Activated CD4-positive, alpha-beta T cell treated with anti-CD3 and anti-CD28 coated beads for 24 hours (primary cell): ENCODE measurements around the gene GUCA2A.

Experiments used
- DNase-seq, 2 donors: peaks; one replicate each; pipeline ENCODE4 v3.0.0-alpha.2; 2020; ENCODE audit warnings: low read depth in 2 of 2

The GUCA2A gene

DNA sequence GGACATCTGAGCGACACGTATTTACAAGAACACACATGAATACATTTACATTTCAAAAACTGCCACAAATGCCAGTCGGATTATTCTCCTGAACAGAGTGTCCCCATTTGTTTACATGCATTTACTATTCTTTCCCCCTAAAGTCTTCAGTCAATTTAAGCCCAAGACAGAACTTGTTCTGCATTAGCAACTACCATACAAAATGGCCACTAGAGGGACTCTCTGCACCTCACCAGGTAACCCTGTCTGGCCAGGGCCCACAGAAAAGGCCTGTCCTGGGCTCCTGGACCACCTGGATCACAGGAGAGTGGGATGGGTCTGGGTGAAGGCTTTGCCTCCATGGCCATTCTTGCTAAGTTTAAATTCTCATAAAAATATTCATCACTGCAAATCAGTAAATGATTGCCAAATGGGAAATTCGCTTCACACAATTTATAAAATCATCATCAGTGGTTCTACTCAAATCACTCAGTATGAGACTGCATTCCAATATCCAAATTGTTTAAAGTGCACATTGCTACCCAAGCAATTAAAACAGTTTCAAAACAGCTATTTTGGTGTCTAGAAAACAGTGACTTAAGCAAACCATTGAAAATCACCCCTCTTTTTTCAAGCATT lies 12.5 kb upstream of the GUCA2A start:
- no peak for DNase-seq

DNA sequence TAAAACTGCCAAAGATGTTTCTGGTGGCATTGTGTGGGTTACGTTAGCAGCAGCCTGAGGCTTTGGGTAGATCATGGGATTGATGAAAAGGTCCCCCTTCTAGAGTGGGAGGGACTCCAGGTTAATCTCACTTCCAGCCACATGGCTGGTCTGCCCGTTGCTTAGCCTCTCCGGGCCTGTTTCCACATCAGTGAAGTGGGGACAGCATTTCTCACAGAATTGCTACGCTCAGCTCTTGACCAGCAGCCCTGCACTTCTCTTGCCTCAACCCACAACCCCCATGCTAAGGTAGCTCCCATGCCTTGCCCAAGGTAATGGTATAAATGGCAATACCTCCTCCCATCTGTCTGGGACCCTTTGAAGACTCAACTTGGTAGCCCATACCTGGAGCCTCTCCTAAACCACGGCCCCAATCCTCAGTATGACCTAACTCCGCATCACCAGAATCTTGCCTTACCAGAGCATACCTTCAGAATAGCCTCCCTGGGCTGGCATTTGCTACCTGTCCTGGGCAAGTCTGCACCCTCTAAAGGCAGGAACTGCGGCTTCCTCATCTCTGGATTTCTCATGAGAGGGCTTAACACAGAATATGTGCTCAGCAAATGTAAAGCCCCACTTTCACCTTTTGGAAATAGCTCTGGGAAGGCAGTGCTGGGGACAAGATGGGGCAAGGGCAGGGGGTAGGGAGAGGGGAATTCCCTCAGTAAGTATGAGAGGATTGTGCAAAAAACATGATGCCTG lies 10.9 kb upstream of the GUCA2A start:
- no peak for DNase-seq

DNA sequence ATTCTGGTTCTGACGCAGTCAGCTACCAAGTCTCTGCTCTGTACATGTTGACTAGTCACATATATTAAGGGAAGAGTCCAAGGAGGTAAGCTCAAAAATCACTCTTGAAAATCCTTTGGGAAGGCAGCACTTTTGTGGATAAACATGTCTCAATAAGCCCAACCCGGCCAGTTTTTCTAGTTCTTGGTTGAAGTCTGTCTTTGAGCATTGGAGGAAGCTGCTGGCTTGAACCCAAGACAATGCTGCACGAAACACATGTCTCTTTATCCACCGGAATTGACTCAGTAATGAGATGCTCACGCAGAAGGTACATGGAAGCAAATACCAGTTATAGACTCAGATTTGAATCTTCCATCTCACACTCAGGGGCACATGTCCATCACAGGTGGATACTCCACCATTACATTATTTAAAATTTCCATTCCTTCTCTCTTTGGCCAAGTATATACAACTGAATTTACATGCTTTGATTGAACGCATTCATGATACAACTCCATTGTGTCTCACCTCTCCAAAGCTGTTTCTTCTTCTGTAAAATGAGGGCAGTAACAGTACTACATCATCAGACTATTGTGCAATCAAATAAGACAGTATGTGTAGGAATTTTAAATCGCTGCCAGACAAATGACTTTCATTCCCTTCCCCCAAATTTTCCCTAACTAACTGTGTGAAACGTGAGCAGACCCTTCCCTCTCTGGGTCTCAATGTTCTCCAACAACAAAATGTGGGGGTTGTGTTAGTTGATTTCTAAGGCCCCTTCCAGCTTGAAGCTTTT lies 9.6 kb upstream of the GUCA2A start:
- no peak for DNase-seq

DNA sequence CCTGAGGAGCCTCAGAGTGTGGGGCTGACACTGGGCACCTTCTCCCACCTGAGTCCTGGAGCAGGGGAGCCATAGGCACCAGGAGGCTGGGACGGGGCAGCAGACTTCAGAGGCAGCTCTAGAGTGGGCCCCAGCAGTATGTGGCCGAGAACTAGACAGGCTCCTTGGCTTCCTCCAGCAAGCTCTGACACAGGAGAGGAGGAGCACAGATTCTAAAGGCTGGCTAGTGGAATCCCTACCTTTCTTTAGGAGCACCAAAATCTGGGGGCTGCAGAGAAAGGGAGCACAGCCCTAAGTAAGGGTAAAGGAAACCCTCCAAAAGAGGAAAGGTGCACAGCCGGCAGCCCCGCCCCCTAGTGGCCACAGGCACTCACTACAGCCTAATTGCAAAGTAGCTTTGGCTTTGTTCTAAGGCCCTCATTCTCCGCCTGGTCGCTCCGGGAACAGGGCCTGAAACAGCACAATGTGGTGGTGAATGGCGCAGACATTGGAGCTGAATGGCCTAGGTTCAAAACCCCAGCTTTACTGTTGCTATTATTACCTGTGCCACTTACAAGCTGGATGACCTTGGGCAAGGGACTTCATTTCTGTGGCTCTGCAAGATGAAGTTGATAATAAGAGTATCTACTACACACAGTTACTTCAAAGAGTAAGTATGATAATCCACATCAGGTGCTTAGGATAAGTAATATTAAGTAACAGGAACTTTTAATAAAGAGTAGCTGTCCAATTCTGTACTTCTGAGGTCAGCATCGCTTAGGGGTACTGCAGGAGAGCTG lies 8.8 kb upstream of the GUCA2A start:
- DNase-seq = peak; percentile 56 to 59

DNA sequence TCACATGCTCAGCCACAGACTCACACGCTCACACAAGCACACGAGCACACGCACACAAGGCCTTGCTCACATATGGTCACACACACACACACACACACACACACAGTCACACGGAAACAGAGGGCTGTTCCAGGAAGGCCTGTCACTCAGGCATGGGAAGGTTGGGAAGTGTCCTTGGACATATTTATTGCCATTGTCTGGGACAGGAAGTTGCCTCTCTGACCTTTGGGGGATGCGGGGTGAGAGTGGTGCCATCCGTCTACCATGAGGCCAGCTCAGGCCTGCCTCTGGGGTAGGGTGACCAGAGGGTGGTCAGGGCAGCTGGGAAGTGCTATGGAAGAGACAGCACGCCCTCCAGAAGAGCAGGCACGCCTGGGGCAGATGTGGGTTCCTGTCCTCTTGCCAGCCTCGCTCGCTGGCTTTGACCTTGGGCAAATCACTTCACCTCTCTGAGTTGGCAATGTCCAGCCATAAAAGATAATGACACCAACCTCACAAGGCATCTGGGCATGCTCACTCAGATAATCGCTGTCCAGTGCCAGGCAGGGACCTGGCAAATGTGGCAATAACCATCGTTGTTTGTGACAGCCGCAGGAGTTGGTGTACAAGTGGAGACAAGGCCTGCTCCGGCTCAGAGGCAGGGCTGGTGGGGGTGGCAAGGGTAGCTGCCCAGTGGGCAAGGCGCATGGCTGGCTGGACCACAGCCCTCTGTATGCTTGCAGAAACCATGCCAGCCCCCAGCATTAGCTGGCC lies 8.0 kb upstream of the GUCA2A start:
- DNase-seq = no peak

DNA sequence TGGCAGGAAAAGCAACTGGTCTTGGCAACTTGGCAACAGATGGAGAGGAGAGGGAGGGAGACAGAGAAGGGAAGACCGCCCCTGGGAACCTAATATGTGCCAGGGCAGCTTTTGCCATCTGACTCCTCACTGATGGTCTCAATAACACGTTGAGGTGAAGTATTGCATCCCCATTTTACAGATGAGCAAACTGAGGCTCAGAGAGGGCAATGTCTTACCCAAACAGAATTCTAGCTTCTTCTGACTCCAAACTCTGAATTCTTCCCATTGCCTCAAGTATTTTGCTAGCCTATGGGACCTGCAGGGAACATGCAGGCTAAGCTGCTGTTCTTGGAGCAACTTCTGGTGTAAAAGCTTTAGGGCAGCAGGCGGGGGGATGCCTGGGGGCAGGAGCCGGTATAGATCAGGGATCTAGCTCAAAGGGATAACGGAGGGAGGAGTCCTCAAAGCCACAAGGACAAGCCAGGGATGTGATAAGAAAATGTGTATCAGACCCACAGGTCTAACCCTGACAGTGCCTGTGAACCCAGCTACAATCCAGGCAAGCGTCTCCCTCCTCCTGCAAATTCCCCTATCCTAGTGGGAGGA lies 7.2 kb upstream of the GUCA2A start:
- DNase-seq = no peak

DNA sequence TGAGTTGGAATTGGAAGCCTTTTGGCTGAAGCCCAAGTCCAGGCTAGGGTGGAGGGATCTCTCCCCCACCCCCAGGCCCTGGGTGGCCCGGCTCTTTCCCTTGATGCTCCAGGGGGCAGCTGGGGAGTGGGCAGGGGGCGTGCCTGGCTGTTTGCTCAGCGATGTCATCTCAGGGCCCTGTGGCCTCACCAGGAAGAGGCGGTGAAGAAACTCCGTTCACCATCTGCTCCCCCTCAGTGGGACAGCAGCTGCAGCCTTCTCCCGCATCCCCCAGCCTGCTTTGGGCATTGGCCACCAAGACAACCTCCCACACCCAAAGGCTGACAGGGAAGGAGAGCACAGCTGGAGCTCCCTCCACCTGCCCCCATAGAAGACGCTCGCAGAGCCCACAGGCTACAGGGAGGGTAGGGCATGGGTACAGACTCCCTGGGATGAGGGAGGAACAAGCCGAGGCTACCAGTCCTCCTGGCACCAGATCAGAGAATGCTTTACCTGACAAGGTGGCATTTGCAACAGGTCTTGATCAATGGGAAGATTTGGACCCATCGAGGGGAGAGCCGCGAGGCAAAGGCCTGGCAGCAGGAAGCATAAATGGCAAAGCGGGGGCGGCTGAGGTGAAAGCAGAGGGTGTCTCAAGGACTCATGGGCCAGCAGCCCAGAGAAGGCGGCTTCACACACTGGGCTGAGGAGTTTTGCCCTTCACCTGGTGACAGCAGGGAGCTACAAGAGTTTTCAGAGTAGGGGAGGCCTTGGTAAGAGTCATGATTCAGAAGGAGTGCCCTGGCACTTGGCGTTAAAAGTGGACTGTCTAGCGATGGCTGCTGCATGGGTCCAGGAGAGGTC lies 6.5 kb upstream of the GUCA2A start:
- DNase-seq = no peak

DNA sequence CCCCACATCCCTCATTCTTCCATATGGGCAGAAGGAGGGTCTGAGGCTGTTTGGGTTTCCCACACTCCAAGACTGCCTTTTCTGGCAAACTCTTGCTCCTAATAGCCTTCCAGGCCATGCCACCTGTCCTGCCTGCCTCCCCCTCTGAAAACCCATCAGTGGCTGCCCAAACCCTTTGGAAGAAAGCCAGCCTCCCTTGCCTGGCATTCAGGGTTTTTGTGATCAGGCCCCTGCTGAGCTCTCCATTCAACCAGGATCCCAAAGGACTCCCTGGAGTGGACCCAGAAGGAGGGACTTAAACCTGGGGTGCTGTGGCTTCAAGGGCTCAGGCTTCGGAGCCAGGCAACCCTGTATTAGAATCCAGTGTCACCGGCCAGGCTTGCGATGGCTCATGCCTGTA lies 4.2 kb upstream of the GUCA2A start:
- DNase-seq = no peak

DNA sequence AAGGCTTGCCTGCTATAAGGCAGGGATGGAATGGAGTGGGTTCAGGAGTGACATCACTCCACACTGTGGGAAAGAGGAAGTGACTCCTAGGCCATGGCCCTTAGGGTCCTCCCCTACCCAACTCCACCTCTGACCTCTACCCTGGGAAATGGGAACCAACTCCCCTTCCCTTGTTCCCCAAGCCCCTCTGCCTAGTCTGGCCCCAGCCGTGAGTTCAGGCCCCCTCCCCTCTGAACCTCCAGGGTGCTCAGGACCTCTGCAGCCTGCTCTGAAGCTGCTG lies 3.8 kb upstream of the GUCA2A start:
- no peak for DNase-seq

DNA sequence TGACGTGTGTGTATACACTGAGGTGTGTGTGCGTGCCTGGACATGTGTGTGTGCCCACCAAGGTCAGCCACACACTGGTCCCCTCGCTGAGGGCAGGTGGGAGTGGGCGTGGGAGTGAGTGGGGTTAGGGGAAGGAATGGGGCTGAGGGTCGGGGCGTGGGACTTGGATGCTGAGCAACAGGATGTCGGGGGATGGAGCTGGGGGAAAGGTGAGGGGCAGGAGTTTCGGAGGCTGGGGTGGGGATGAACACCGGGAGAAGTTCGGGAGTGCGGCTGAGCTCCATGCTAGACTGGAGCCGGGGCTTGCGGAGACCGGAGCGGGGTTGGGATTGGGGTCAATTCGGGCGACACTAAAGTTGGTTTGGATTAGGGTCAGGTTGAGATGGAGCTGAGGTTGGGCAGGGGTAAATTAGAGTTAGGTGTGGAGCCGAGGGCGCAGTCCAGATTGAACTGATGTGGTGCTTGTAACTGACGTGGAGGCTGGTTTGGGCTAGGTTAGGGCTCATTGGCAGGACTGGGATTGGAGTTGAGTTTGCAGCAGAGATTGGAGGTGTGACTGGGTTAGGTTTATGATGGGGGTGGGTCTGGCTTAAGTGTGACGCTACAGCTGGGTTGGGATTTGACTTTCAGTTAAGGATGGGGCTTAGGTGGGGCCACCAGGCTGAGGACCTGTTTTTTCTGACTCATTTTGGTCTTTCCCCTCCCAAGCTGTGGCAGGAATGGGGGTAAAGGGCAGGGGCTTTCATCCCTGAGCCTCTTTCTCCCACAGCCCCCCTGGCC lies 3.3 kb upstream of the GUCA2A start:
- DNase-seq = no peak

DNA sequence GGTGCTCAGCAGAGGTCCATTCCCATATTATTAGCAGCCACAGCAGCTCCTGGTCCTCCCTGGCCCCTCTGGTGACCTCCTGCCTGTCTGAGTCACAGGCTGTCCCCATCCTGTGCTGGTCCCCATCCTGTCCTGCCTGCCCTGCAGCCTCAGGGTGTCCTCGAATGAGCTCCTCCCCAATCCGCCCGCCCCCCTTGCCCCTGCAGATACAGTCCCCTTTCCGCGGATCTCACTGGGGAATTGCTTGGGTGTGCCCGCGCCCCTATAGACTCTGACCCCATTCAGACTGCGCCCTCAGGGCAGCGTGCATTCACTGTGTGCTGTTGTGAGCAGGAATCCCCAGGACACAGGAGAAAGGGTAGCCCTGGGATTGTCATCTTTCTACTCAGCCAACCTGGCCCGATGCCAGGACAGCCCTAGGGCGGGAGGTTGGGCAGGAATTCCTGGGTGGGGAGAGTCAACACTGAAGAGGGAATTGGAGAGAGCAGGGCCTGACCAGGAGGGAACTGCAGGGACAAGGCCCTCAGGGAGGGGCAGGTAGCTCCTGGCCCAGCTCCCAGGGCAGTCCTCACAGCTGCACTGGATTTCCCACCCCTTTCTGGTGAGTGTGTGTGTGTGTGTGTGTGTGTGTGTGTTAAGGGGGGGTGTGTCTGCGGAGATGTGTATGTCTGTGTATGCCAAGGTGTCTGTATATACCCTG lies 1.1 kb upstream of the GUCA2A start:
- DNase-seq = no peak

DNA sequence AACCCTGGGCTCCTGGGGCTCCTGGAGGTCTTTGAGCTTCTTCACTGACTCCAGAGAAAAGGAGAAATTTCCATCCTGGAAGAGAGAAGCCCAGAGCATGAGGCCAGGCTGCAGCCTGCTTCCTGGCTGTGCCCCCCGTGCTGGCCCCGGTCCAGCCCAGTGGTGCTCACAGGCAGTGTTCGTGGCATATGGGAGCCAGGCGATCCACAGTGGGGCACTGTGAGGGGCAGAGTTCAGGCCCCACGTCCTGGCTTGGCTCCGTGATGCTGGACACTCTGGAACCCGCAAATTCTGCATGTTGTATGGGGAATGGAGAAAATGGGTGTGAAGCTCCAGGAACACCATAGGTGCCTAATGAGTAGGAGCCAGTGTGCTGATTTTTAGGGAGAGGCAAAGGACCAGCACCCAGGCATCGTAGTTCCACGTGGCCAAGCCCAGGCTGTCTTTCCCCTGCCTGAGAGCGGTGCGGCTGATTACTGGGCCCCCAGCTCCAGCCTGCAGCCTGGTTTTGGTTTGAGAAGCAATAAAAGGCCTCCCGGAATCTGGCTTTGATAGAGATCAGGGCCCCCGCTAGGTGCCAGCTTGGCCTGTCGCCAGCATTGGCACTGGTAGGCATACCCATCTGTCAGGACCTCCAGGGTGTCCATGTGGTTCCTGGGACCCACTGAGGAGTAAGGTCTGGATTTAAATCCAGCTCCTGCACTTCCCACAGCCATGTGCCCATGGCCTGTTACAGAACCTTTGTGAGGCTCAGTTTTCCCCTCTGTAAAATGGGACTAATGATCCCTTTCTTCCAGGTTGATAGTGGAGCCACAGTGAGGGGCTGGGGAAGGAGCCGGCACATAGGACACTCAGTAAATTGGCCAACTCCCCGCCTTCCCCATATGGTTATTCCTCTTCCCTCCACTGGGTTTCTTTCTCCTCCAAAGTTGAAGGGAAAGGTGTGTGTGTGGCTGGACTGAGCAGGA lies 725 bp downstream of the GUCA2A start:
- DNase-seq = no peak

DNA sequence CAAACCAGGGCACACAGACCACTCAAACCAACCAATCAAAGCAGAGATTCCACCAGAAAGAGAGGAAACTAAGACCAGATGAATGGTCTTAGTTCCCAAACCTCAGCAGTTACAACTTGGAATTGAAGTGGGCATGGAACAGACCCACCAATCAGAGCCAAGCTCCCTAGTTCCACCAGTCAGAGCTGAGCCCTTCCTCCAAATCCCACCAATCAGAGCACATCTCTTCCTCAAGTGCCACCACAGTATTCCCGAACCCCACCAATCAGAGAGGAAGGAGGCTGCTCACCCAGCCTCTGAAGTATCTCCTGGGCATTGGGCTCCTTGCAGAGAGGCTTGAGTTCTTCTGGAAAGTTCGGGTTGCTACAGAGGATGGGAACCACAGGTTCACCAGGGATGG lies 1.4 kb downstream of the GUCA2A start:
- no peak for DNase-seq

DNA sequence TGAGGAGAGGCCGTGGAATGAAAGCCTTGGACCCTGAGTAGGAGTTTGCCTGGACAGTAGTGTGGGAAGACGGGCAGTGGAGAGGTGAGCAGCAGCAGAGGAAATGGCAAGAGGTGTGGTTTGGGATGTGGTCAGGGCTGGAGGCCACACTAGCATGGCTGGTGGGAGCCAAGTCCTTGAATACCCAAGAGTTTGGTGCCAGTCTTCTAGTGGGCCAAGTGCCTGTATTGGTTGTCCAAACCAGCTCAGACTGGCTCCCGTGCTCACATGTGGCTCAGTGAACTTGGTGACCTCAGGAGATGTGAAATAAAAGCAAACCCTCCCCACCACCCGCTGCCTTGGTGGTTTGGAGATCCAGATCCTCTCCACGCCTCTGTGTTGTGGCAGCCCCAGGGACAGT lies 2.4 kb downstream of the GUCA2A start:
- no peak for DNase-seq

DNA sequence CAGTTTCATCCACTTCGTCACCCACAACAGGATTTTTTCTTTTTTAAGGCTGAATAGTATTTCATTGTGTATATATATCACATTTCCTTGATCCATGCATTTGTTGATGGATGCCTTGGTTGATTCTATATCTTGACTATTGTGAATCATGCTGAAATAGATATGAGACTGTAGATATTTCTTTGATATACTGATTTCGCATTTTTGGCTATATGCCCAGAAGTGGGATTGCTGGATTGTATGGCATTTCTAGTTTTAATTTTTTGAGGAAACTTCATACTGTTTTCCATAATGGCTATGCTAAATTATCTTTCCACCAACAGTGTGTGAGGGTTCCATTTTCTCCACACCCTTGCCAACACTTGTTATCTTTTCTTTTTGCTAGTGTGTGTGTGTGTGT lies 6.4 kb downstream of the GUCA2A start:
- DNase-seq = no peak

DNA sequence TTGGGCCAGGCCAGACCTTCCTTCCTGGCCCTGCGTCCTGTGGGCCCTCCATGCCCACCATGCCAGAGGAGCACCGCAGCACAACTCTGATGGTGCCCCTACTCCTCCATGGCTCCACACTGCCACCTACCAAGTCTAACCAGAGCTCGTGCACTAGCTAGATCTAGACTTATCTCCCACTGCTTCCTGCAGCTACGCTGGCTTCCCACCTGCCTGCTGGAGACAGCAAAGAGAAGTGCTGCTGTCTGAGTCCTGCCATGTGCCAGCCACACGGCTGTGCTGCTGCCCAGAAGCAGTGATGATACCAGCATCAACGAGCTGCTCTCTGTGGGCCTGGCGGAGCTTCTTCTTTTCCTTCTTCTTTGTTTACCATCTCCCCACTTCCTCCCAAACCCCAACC lies 6.9 kb downstream of the GUCA2A start:
- DNase-seq = no peak

DNA sequence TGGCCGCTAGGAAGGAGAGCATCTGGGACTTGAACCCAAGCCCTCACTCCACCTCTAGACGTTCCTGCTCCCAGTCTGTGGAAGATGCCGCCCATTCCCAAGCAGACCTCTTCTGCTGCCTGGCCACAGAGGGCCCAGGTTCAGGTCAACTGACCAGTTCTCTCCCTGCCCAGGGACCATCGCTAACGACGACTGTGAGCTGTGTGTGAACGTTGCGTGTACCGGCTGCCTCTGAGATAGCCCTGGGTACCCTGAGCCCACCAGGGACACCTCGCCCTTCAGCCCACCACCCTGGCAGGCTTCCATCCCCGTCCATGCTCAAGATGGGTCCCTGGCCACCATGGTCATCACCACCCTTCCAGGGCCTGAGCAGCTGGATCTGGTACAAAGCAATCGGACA lies 9.2 kb downstream of the GUCA2A start:
- DNase-seq = no peak

DNA sequence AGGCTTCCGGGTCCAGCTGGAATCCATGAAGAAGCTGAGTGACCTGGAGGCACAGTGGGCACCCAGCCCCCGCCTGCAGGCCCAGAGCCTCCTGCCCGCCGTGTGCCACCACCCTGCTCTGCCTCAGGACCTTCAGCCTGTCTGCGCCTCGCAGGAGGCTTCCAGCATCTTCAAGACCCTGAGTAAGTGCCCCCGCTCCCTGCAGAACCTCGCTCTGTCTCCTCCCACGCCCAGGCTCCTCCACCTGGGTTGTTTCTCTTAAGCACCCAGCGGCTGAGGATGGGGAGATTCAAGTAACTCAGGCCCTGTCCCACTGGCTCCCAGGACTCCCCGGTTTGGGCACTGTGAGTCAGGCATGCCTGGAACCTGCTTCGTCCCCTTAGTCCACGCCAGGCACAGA lies 9.9 kb downstream of the GUCA2A start:
- DNase-seq = no peak
